ENCODE results near the gene KIAA0753.
"Not testable (repeated sequence)": the region's sequence is repeated elsewhere in the genome, so short reads cannot be mapped to it uniquely, and the experiment has no call there.

KIAA0753 gene

GRCh38 chr17:6596511-6596910 is 44.0 kb downstream of the KIAA0753 start:
- no peak overlapping the region for H3K4me3 ChIP-seq (ENCODE audit: low read depth, low read length, poor library complexity, severe bottlenecking)
- no peak overlapping the region for H3K27ac ChIP-seq (ENCODE audit: low read depth, low read length, poor library complexity, severe bottlenecking)
- peaks cover 14% of the 10 kb centered on the region for H3K4me1 ChIP-seq (ENCODE audit: insufficient read depth, low read length, severe bottlenecking)
- H3K4me2 ChIP-seq (ENCODE audit: low read length) = no peak overlapping the region
- H3K9me2 ChIP-seq (ENCODE audit: low read depth, low read length) = no peaks in the 10 kb centered on the region
- H3K27me3 ChIP-seq (ENCODE audit: insufficient read depth, low read length) = no peaks in the 10 kb centered on the region
- no peak overlapping the region for H3K9ac ChIP-seq (ENCODE audit: low read length)
- H2AFZ ChIP-seq (ENCODE audit: low read length) = no peak overlapping the region
- H3F3A ChIP-seq (ENCODE audit: insufficient read depth, low read length) = no peaks in the 10 kb centered on the region
- no peak for TF ChIP-seq EZH2 (IDR thresholded peaks at IDR 0.05; ENCODE audit: borderline replicate concordance, low read length)
- peaks cover 81% of the 10 kb centered on the region for H3K36me3 ChIP-seq (ENCODE audit: insufficient read depth, low read length)
- H4K20me1 ChIP-seq (ENCODE audit: insufficient read depth, low read length) = no peaks in the 10 kb centered on the region
- H3K79me2 ChIP-seq (ENCODE audit: insufficient read depth, low read length) = no peaks in the 10 kb centered on the region
- no peaks in the 10 kb centered on the region for H3K9me3 ChIP-seq (ENCODE audit: low read length)

GRCh38 chr17:6596081-6596480 is 44.4 kb downstream of the KIAA0753 start:
- no peaks in the 10 kb centered on the region for H3K27me3 ChIP-seq (ENCODE audit: insufficient read depth, low read length)
- no peak overlapping the region for H3K9ac ChIP-seq (ENCODE audit: low read length)
- no peak overlapping the region for H3K4me3 ChIP-seq (ENCODE audit: low read depth, low read length, poor library complexity, severe bottlenecking)
- no peaks in the 10 kb centered on the region for H3K79me2 ChIP-seq (ENCODE audit: insufficient read depth, low read length)
- H3K9me2 ChIP-seq (ENCODE audit: low read depth, low read length) = no peaks in the 10 kb centered on the region
- no peaks in the 10 kb centered on the region for H3F3A ChIP-seq (ENCODE audit: insufficient read depth, low read length)
- H2AFZ ChIP-seq (ENCODE audit: low read length) = no peak overlapping the region
- peaks cover 14% of the 10 kb centered on the region for H3K4me1 ChIP-seq (ENCODE audit: insufficient read depth, low read length, severe bottlenecking)
- H4K20me1 ChIP-seq (ENCODE audit: insufficient read depth, low read length) = no peaks in the 10 kb centered on the region
- H3K36me3 ChIP-seq (ENCODE audit: insufficient read depth, low read length) = peaks cover 78% of the 10 kb centered on the region
- no peak overlapping the region for H3K4me2 ChIP-seq (ENCODE audit: low read length)
- no peaks in the 10 kb centered on the region for H3K9me3 ChIP-seq (ENCODE audit: low read length)
- no peak for TF ChIP-seq EZH2 (IDR thresholded peaks at IDR 0.05; ENCODE audit: borderline replicate concordance, low read length)
- TF ChIP-seq CTCF (IDR thresholded peaks at IDR 0.05; ENCODE audit: low read length) = no peak
- H3K27ac ChIP-seq (ENCODE audit: low read depth, low read length, poor library complexity, severe bottlenecking) = no peak overlapping the region

- not testable (repeated sequence) for H3K4me2 ChIP-seq (ENCODE audit: low read length); H3K9ac ChIP-seq (ENCODE audit: low read length); H3K4me3 ChIP-seq (ENCODE audit: low read depth, low read length, poor library complexity, severe bottlenecking); H3K27ac ChIP-seq (ENCODE audit: low read depth, low read length, poor library complexity, severe bottlenecking); H3K9me3 ChIP-seq (ENCODE audit: low read length); H3K27me3 ChIP-seq (ENCODE audit: insufficient read depth, low read length); H3K4me1 ChIP-seq (ENCODE audit: insufficient read depth, low read length, severe bottlenecking); H3F3A ChIP-seq (ENCODE audit: insufficient read depth, low read length); H3K9me2 ChIP-seq (ENCODE audit: low read depth, low read length); H2AFZ ChIP-seq (ENCODE audit: low read length); H3K79me2 ChIP-seq (ENCODE audit: insufficient read depth, low read length); H4K20me1 ChIP-seq (ENCODE audit: insufficient read depth, low read length)
- peaks cover 77% of the 10 kb centered on the region for H3K36me3 ChIP-seq (ENCODE audit: insufficient read depth, low read length)
Measured at GRCh38 chr17:6593371-6593770, 47.1 kb downstream of the KIAA0753 start.

DNA sequence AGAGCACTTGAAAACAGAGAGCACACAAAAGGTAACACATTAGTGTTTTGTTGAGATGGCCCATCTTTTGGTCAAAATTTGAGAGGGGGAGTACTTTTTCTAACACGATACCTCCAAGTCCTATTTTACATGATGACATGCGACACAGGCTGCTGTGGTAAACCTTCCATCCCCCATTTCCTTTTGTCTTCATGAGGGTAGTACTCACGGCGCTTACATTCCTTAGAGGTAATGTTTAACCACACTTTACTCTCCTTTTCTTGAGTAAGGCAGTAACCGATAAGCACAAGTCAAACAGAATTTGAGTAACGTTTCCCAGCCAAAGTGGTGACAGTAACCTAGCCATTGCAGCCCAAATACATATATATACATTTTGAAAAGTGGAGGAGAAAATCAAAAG is 48.3 kb downstream of the KIAA0753 start:
- no peak overlapping the region for H2AFZ ChIP-seq (ENCODE audit: low read length)
- H3K27ac ChIP-seq (ENCODE audit: low read depth, low read length, poor library complexity, severe bottlenecking) = no peak overlapping the region
- H3K4me2 ChIP-seq (ENCODE audit: low read length) = no peak overlapping the region
- TF ChIP-seq EZH2 (IDR thresholded peaks at IDR 0.05; ENCODE audit: borderline replicate concordance, low read length) (no peak), CTCF (IDR thresholded peaks at IDR 0.05; ENCODE audit: low read length) (no peak)
- no peak overlapping the region for H3K4me3 ChIP-seq (ENCODE audit: low read depth, low read length, poor library complexity, severe bottlenecking)
- no peaks in the 10 kb centered on the region for H4K20me1 ChIP-seq (ENCODE audit: insufficient read depth, low read length)
- H3K27me3 ChIP-seq (ENCODE audit: insufficient read depth, low read length) = no peaks in the 10 kb centered on the region
- H3K9ac ChIP-seq (ENCODE audit: low read length) = no peak overlapping the region
- H3F3A ChIP-seq (ENCODE audit: insufficient read depth, low read length) = no peaks in the 10 kb centered on the region
- no peaks in the 10 kb centered on the region for H3K4me1 ChIP-seq (ENCODE audit: insufficient read depth, low read length, severe bottlenecking)
- H3K9me2 ChIP-seq (ENCODE audit: low read depth, low read length) = no peaks in the 10 kb centered on the region
- H3K36me3 ChIP-seq (ENCODE audit: insufficient read depth, low read length) = peaks cover 78% of the 10 kb centered on the region
- no peaks in the 10 kb centered on the region for H3K79me2 ChIP-seq (ENCODE audit: insufficient read depth, low read length)
- H3K9me3 ChIP-seq (ENCODE audit: low read length) = no peaks in the 10 kb centered on the region
